ENCODE results near the gene SPECC1L. TPM values are rescaled to one million over a fixed set of nuclear protein-coding genes. Genes with fewer than 3 reads are reported as not detected.

SPECC1L gene
- total and polyA plus RNA-seq, 2 of the 8 experiments (the other 6 are each of a cell fraction or from before 2014, with no cell fraction given), result 15.7 to 61.6 TPM

DNA sequence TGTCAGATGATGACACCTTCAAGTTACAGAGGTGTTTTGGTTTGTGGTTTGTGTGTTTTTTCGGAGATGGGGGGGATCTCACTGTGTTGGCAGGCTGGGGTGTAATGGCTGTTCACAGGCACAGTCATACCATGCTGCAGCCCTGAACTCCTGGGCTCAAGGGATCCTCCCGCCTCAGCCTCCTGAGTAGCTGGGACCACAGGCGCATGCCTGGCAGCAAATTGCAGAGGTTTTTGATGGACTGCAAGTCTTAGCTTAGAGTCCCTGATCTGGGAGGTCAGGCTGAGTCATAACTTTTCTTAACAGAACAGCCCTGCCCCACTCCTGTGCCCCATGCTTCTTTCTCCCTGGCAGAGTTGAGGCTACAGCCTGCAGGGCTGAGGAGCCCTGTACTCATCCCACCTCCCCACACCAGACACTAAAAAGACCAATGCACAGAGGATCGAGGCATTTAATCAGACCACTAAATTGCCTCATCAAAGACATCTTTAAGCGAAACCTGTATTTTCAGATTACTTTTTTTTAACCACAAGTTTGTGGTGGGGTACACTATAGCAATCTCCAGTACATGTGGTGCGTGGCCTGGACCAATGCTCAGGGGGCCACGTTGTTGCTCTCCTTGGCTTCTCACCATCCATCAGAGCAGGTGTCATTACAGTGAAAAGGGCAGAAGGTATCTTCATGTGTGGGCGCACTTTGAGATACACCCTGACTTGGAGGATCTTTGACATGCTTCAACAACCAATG is 139.7 kb downstream of the SPECC1L start (continued):
- TF ChIP-seq GABPA (IDR thresholded peaks at IDR 0.05; ENCODE audit: borderline replicate concordance, insufficient read depth, low read length) (no peak), CEBPB (IDR thresholded peaks at IDR 0.05; ENCODE audit: low read depth, low read length) (no peak), TBP (IDR thresholded peaks at IDR 0.05; ENCODE audit: low read depth, low read length) (no peak)
